ENCODE data around the gene GSC2. TPM values are rescaled to one million over a fixed set of nuclear protein-coding genes. Genes with fewer than 3 reads are reported as not detected.

GSC2 gene
- total and polyA plus RNA-seq, 2 of the 8 experiments (the other 6 are each of a cell fraction or from before 2014, with no cell fraction given) = 0.17 to 0.48 TPM

DNA sequence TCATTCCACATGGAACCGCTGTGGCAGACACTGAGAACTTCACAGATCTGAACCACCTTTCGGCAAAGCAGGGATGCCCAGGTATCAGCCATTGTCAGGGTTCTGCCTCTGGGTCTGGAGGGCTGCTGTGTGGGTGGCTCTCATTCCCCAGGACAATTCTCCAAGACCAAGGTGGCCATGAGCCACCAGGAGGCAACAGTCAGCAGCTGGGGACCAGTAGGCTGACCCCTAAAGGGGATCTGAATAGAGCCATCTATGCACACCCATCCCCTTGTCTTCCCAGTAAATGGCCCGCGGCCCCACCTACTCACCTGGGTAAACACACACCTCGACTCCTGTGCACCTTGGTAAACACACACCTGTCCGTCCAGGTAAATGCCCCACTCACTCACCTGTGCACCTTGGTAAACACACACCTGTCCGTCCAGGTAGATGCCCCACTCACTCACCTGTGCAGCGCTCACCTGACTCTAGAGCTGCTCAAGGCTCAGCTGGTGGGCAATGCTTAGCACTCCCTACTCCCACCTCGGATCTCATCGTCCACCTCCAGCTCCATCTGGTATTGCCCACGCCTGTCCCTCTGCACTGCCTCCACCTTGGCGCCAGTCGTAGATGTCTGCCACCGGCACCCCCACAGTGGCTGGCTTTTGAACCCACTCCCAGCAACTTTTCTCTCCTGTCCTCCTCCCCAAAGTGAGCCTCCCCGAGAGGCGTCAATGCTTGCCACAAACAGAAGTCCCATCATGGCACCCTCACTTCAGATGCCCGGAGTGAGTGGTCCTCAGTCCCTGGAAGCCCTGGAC, 18.2 kb upstream of the GSC2 start:
- Histone ChIP-seq H3K79me2 (ENCODE audit: control insufficient read depth in 1 of 2, insufficient read depth in 2 of 2, low read length in 2 of 2) (peaks cover 5 to 17% of the 10 kb centered on the region in 2 experiments; a peak in 3 of 4 replicates), H3K4ac (replicated peaks; ENCODE audit: insufficient read length, low read depth, low read length) (no peak overlapping the region), H3K9ac (replicated peaks in 1 of 4; ENCODE audit: extremely low read depth in 1 of 4, low read depth in 3 of 4, low read length in 3 of 4) (no peak overlapping the region), H4K5ac (ENCODE audit: insufficient read length, low read depth, low read length) (no peak overlapping the region), H2BK20ac (ENCODE audit: low read length) (no peak overlapping the region), H3K36me3 (ENCODE audit: control insufficient read depth in 2 of 4, insufficient read depth in 4 of 4, low read length in 3 of 4) (no peaks in the 10 kb centered on the region), H3K9me3 (ENCODE audit: insufficient read depth in 2 of 2, low read depth in 1 of 2, low read length in 1 of 2) (no peaks in the 10 kb centered on the region), H3K4me2 (ENCODE audit: insufficient read depth in 1 of 2, low read depth in 2 of 2, low read length in 2 of 2) (peak overlapping the region in 1 of 2 experiments; percentile 95; a peak in 1 of 4 replicates), H3K27ac (ENCODE audit: low read depth, low read length) (no peak overlapping the region), H2AFZ (ENCODE audit: low read length) (no peak overlapping the region), H3K14ac (ENCODE audit: insufficient read length) (no peak overlapping the region), H4K20me1 (replicated peaks in 1 of 2; ENCODE audit: control insufficient read depth in 1 of 2, insufficient read depth in 2 of 2, low read length in 2 of 2) (peaks cover 2 to 11% of the 10 kb centered on the region in 2 experiments), H4K8ac (ENCODE audit: extremely low read depth, insufficient read depth, low read length) (no peak overlapping the region; the same call in 1 of the 2 replicates), H3K4me1 (replicated peaks in 1 of 4; ENCODE audit: control insufficient read depth in 3 of 4, insufficient read depth in 4 of 4, low read length in 3 of 4) (peaks cover 0 to 20% (median 13%) of the 10 kb centered on the region in 4 experiments; a peak in 6 of 7 replicates), H2BK5ac (ENCODE audit: low read depth, low read length) (no peak overlapping the region), H3K4me3 (ENCODE audit: extremely low read depth in 1 of 4, insufficient read depth in 2 of 4, low read depth in 3 of 4, low read length in 4 of 4) (no peak overlapping the region), H4K91ac (replicated peaks; ENCODE audit: insufficient read length, low read length) (no peak overlapping the region), H3K23ac (ENCODE audit: insufficient read length) (no peak overlapping the region), H3K23me2 (ENCODE audit: low read depth, low read length) (peaks cover 10% of the 10 kb centered on the region), H2BK12ac (ENCODE audit: low read depth, low read length) (no peak overlapping the region), H2BK15ac (ENCODE audit: low read length) (peak overlapping the region; percentile 61; the same call in 1 of the 2 replicates), H2AK5ac (ENCODE audit: low read depth, low read length) (no peak overlapping the region), H3K18ac (ENCODE audit: extremely low read depth, low read length) (no peak overlapping the region), H3K27me3 (replicated peaks in 1 of 4; ENCODE audit: control insufficient read depth in 3 of 4, extremely low read depth in 1 of 4, insufficient read depth in 3 of 4, low read length in 3 of 4) (peaks cover 20 to 46% (median 38%) of the 10 kb centered on the region in 4 experiments), H3K56ac (replicated peaks; ENCODE audit: insufficient read length, low read depth, low read length) (no peak overlapping the region), H2BK120ac (replicated peaks; ENCODE audit: low read depth, low read length) (no peak overlapping the region), H3K79me1 (ENCODE audit: low read depth, low read length) (peaks cover 13% of the 10 kb centered on the region)
- 88% methylated on average over 17 of the region's 17 CpGs; no CpG with 5 or more reads in 1 of the 2 experiments for WGBS, 2 experiments (ENCODE audit: extremely low coverage in 1 of 2, insufficient coverage in 1 of 2, insufficient read length in 1 of 2, insufficient replicate concordance in 2 of 2, low coverage in 1 of 2, low lambda C conversion rate in 2 of 2, missing lambda C conversion rate in 1 of 2)
- ChIA-PET CTCF (ENCODE audit: partially characterized antibody) (interaction anchor here (1.1 to 2.3 kb wide), 6 partner anchors 10 to 119 kb away, joined by 3 to 11 read pairs (median 5); partner anchors contain the start of gene ESS2), POLR2A (ENCODE audit: partially characterized antibody) (interaction anchor here (1.5 to 2.2 kb wide), 2 partner anchors 9 to 41 kb away, joined by 4 to 9 read pairs; no protein-coding TSS in a partner anchor)
- no peak for FAIRE-seq
- TF ChIP-seq, protein P1, sequence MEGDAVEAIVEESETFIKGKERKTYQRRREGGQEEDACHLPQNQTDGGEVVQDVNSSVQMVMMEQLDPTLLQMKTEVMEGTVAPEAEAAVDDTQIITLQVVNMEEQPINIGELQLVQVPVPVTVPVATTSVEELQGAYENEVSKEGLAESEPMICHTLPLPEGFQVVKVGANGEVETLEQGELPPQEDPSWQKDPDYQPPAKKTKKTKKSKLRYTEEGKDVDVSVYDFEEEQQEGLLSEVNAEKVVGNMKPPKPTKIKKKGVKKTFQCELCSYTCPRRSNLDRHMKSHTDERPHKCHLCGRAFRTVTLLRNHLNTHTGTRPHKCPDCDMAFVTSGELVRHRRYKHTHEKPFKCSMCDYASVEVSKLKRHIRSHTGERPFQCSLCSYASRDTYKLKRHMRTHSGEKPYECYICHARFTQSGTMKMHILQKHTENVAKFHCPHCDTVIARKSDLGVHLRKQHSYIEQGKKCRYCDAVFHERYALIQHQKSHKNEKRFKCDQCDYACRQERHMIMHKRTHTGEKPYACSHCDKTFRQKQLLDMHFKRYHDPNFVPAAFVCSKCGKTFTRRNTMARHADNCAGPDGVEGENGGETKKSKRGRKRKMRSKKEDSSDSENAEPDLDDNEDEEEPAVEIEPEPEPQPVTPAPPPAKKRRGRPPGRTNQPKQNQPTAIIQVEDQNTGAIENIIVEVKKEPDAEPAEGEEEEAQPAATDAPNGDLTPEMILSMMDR (IDR thresholded peaks at IDR 0.05; ENCODE audit: control extremely low read depth in 1 of 3, insufficient read depth in 1 of 3, low read depth in 1 of 3, low read length in 3 of 3) = peak; percentile 32 to 63 (median 40)
- TF ChIP-seq RAD21 (IDR thresholded peaks at IDR 0.05 in 1 of 2, conservative IDR thresholded peaks at IDR 0.05 in 1 of 2; ENCODE audit: low read depth in 2 of 2, low read length in 2 of 2) (peak; percentile 24 to 43; a peak in 3 of 4 replicates), SP1 (IDR thresholded peaks at IDR 0.05; ENCODE audit: low read depth, low read length) (no peak)
- no peak for DNase-seq (ENCODE audit: low read depth in 1 of 2, low spot score in 2 of 2)

Measured in H1 (cell line).